HepG2 (cell line): ENCODE data around the gene CYB5A. TPM values are rescaled to one million over a fixed set of nuclear protein-coding genes. Genes with fewer than 3 reads are reported as not detected.

ENCODE experiments used
- MAFF ChIP-seq: IDR thresholded peaks from 2 replicates; pipeline ENCODE4 v1.6.1; 2011; ENCODE audit warnings: low read depth, low read length, improper control_type of control experiment
- MIER3 ChIP-seq: IDR thresholded peaks from 2 replicates; pipeline ENCODE4 v1.6.1; 2016; ENCODE audit warnings: missing compliant biosample characterization, borderline replicate concordance
- ONECUT2 ChIP-seq: sonication (generic); formaldehyde crosslinking; IDR thresholded peaks from 2 replicates; pipeline ENCODE4 v1.4.0; 2020; ENCODE audit warnings: missing genetic modification reagents
- RBFOX2 ChIP-seq: fragments of 200-400 bp; formaldehyde crosslinking; IDR thresholded peaks from 2 replicates; pipeline ENCODE4 v1.6.1; 2017; ENCODE audit warnings: low read depth, mild to moderate bottlenecking, low read length
- SETDB1 ChIP-seq: sonication (generic); formaldehyde crosslinking; IDR thresholded peaks from 2 replicates; pipeline ENCODE4 v1.5.1; 2020; ENCODE audit warnings: missing genetic modification reagents, mild to moderate bottlenecking, borderline replicate concordance
- SKI ChIP-seq: fragments of 450-650 bp; IDR thresholded peaks from one replicate; pipeline ENCODE4 v1.6.1; 2018; ENCODE audit warnings: mild to moderate bottlenecking; ENCODE audit not compliant: partially characterized antibody
- SYNCRIP ChIP-seq: fragments of 200-400 bp; formaldehyde crosslinking; IDR thresholded peaks from 2 replicates; pipeline ENCODE4 v1.6.1; 2018; ENCODE audit warnings: mild to moderate bottlenecking, low read depth, low read length; ENCODE audit not compliant: insufficient read depth
- TRIM24 ChIP-seq: sonication (generic); formaldehyde crosslinking; IDR thresholded peaks from 2 replicates; pipeline ENCODE4 v1.8.0; 2022; ENCODE audit warnings: mild to moderate bottlenecking, missing genetic modification reagents
- ZNF124 ChIP-seq: sonication (generic); formaldehyde crosslinking; IDR thresholded peaks from 2 replicates; pipeline ENCODE4 v1.4.0; 2020; ENCODE audit warnings: missing genetic modification reagents
- ZNF816 ChIP-seq: sonication (generic); formaldehyde crosslinking; IDR thresholded peaks from 2 replicates; pipeline ENCODE4 v1.8.0; 2022; ENCODE audit warnings: missing genetic modification reagents, mild to moderate bottlenecking, borderline replicate concordance
- polyA plus RNA-seq, 8 experiments: library from polyadenylated mRNA; depleted of rRNA in 3 of 8; stranded (reverse) in 7 of 8; unstranded in 1 of 8; fragments of >200 nt; fragmentation: Illumina TruSeq in 4 of 8; extraction: Trizol in 4 of 8; gene quantifications; 2 replicates each; pipeline versions ENCODE4 v1.2.1 to v1.2.3, GENCODE V29; 2011 to 2016; ENCODE audit warnings: low read depth in 4 of 8, missing spikeins in 1 of 8, mixed read lengths in 1 of 8; ENCODE audit not compliant: insufficient read depth in 1 of 8
- total RNA-seq, 5 experiments: library from RNA; depleted of rRNA; stranded (reverse); fragments of >200 nt; fragmentation: Illumina TruSeq; extraction: Trizol; gene quantifications; 2 replicates each; pipeline ENCODE4 v1.2.3, GENCODE V29; 2016; ENCODE audit warnings: low read depth in 1 of 5
- TF ChIP-seq, protein P1 (sequence below): sonication (generic); formaldehyde crosslinking; conservative IDR thresholded peaks from 2 replicates; pipeline ENCODE4 v1.4.0; 2020; ENCODE audit warnings: missing genetic modification reagents

CYB5A gene
- total and polyA plus RNA-seq, 2 of the 13 experiments (the other 11 are each of a cell fraction or from before 2014, with no cell fraction given) = 215 to 356 TPM

DNA sequence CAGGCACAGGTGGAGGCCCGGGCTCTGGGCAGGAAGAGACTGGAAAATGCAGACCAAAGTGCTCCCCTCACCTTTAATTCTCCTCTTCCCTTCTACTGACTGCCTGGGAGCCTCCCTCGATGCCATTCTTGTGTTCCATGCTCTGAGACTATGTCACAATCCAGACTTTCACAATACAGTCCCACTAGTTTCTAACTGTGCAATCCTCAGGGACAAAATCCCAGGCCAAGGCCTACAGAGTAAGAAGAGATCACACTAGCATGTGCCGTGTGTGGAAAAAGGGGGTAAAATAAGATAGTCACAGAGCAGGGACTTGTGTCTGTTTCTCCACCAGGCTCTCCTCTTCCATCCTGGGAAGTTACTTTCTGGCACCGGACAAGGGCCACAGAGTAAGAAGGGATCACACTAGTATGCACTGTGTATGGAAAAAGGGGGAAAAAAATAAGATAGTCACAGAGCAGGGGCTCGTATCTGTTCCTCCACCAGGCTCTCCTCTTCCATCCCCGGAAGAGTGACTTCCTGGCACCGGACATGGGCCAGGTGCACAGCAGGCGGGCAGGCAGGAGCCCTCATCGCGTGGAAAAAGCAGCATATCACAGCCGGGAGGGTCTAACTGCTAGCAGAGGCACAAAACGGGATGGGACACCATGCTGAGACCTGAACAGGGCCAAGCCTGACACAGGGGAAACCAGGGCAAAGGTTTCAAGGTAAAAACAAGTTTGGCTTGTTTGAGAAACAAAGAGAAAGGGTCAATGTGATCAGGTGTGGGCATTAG lies 9.6 kb downstream of the CYB5A start (continued):
- no peak for TF ChIP-seq ONECUT2 (CRISPR knock-in tag)
- TF ChIP-seq RBFOX2 = no peak
- TF ChIP-seq ZNF124 (CRISPR knock-in tag) = no peak
- TF ChIP-seq MAFF = no peak
- TF ChIP-seq MIER3 = no peak
- TF ChIP-seq SYNCRIP = no peak
- TF ChIP-seq TRIM24 (CRISPR knock-in tag) = no peak
- TF ChIP-seq SKI = no peak
- TF ChIP-seq SETDB1 (CRISPR knock-in tag) = no peak
- no peak for TF ChIP-seq ZNF816 (CRISPR knock-in tag)
- TF ChIP-seq, protein P1, sequence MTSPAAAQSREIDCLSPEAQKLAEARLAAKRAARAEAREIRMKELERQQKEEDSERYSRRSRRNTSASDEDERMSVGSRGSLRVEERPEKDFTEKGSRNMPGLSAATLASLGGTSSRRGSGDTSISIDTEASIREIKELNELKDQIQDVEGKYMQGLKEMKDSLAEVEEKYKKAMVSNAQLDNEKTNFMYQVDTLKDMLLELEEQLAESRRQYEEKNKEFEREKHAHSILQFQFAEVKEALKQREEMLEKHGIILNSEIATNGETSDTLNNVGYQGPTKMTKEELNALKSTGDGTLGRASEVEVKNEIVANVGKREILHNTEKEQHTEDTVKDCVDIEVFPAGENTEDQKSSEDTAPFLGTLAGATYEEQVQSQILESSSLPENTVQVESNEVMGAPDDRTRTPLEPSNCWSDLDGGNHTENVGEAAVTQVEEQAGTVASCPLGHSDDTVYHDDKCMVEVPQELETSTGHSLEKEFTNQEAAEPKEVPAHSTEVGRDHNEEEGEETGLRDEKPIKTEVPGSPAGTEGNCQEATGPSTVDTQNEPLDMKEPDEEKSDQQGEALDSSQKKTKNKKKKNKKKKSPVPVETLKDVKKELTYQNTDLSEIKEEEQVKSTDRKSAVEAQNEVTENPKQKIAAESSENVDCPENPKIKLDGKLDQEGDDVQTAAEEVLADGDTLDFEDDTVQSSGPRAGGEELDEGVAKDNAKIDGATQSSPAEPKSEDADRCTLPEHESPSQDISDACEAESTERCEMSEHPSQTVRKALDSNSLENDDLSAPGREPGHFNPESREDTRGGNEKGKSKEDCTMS (CRISPR knock-in tag) = no peak
